GM19238 (cell line): Measurements from ENCODE around the gene TRAPPC12.
"Not testable (repeated sequence)": the region's sequence is repeated elsewhere in the genome, so short reads cannot be mapped to it uniquely, and the experiment has no call there.

ENCODE experiments used
- DNase-seq: peaks from one replicate; pipeline ENCODE4 v3.0.0; 2011; ENCODE audit warnings: low spot score; ENCODE audit not compliant: insufficient read length

TRAPPC12 gene

GRCh38 chr2:3368261-3368722, 11.2 kb upstream of the TRAPPC12 start:
- no peak for DNase-seq

GRCh38 chr2:3369340-3370181, 9.9 kb upstream of the TRAPPC12 start:
- not testable (repeated sequence) for DNase-seq

GRCh38 chr2:3376821-3377220, 2.7 kb upstream of the TRAPPC12 start:
- no peak for DNase-seq

GRCh38 chr2:3377279-3377611, 2.2 kb upstream of the TRAPPC12 start:
- no peak for DNase-seq

- DNase-seq, result peak; percentile 91
Measured at GRCh38 chr2:3377612-3378432, 1.7 kb upstream of the TRAPPC12 start, which contains the start of gene EIPR1. EIPR1 (minus strand) TSS chr2:3377818; CDS start chr2:3377689, 129 bp downstream.

- no peak for DNase-seq
Measured at GRCh38 chr2:3379339-3379646, 201 bp upstream of the TRAPPC12 start.

GRCh38 chr2:3386448-3386958, 7.0 kb downstream of the TRAPPC12 start:
- DNase-seq, result no peak

GRCh38 chr2:3387011-3387410, 7.5 kb downstream of the TRAPPC12 start:
- no peak for DNase-seq

- DNase-seq, result no peak
Measured at GRCh38 chr2:3387644-3388411, 8.3 kb downstream of the TRAPPC12 start.

- no peak for DNase-seq
Measured at GRCh38 chr2:3388412-3388738, 8.9 kb downstream of the TRAPPC12 start.

GRCh38 chr2:3389193-3389592, 9.7 kb downstream of the TRAPPC12 start:
- DNase-seq, result no peak

- no peak for DNase-seq
Measured at GRCh38 chr2:3390041-3390440, 10.5 kb downstream of the TRAPPC12 start.

GRCh38 chr2:3392216-3392615, 12.7 kb downstream of the TRAPPC12 start:
- no peak for DNase-seq

GRCh38 chr2:3396920-3397559, 17.5 kb downstream of the TRAPPC12 start:
- DNase-seq, result no peak

- DNase-seq, result no peak
Measured at GRCh38 chr2:3398857-3399256, 19.4 kb downstream of the TRAPPC12 start.

GRCh38 chr2:3399381-3399780, 19.9 kb downstream of the TRAPPC12 start:
- no peak for DNase-seq

- no peak for DNase-seq
Measured at GRCh38 chr2:3399829-3400228, 20.3 kb downstream of the TRAPPC12 start.

GRCh38 chr2:3403587-3404334, 24.3 kb downstream of the TRAPPC12 start:
- peak; percentile 56 for DNase-seq

GRCh38 chr2:3404349-3404894, 24.9 kb downstream of the TRAPPC12 start:
- DNase-seq, result no peak

GRCh38 chr2:3405307-3405706, 25.8 kb downstream of the TRAPPC12 start:
- no peak for DNase-seq
